HepG2 (cell line): ENCODE results near the gene TRMU. TPM values are rescaled to one million over a fixed set of nuclear protein-coding genes. Genes with fewer than 3 reads are reported as not detected.

ENCODE experiments used
- ASH2L ChIP-seq: fragments of 300-600, 200-600 bp; sonication (generic); IDR thresholded peaks from 2 replicates; pipeline ENCODE4 v1.7.0; 2017; ENCODE audit warnings: low read depth, mild to moderate bottlenecking, moderate library complexity, mixed read lengths, low read length; ENCODE audit not compliant: insufficient read length
- ATF1 ChIP-seq: IDR thresholded peaks from 2 replicates; pipeline ENCODE4 v1.6.1; 2016; ENCODE audit warnings: mild to moderate bottlenecking, control low read depth
- CREB1 ChIP-seq, 2 experiments: fragments of 450-650 bp in 1 of 2; IDR thresholded peaks; 2 replicates each; pipeline ENCODE4 v1.6.1; 2016 to 2017; ENCODE audit warnings: control low read depth in 1 of 2, mild to moderate bottlenecking in 1 of 2, missing compliant biosample characterization in 1 of 2, missing genetic modification characterization in 1 of 2
- ELF3 ChIP-seq: IDR thresholded peaks from 2 replicates; pipeline ENCODE4 v1.6.1; 2016; ENCODE audit warnings: missing genetic modification reagents, missing compliant biosample characterization
- GABPB1 ChIP-seq: IDR thresholded peaks from 2 replicates; pipeline ENCODE4 v1.6.1; 2016; ENCODE audit warnings: mild to moderate bottlenecking, missing genetic modification reagents, moderate library complexity, missing compliant biosample characterization
- MAZ ChIP-seq, 2 experiments: sonication (generic) in 1 of 2; formaldehyde crosslinking in 1 of 2; IDR thresholded peaks; 2 replicates each; pipeline versions ENCODE4 v1.5.0 to v1.6.1; 2012 to 2020; ENCODE audit warnings: low read depth in 2 of 2, mild to moderate bottlenecking in 2 of 2, borderline replicate concordance in 1 of 2, improper control_type of control experiment in 1 of 2, low read length in 1 of 2, missing genetic modification reagents in 1 of 2, moderate library complexity in 1 of 2
- NFYB ChIP-seq: sonication (generic); formaldehyde crosslinking; IDR thresholded peaks from 2 replicates; pipeline ENCODE4 v1.4.0; 2020; ENCODE audit warnings: missing genetic modification reagents
- NR2C2 ChIP-seq: sonication (generic); formaldehyde crosslinking; IDR thresholded peaks from 2 replicates; pipeline ENCODE4 v1.4.0; 2020; ENCODE audit warnings: missing genetic modification reagents, mild to moderate bottlenecking, moderate library complexity, borderline replicate concordance
- PHF21A ChIP-seq: sonication (generic); formaldehyde crosslinking; IDR thresholded peaks from 2 replicates; pipeline ENCODE4 v1.5.0; 2020; ENCODE audit warnings: mild to moderate bottlenecking, missing genetic modification reagents
- REXO4 ChIP-seq: sonication (generic); formaldehyde crosslinking; IDR thresholded peaks from 2 replicates; pipeline ENCODE4 v1.8.0; 2022; ENCODE audit warnings: missing genetic modification reagents, mild to moderate bottlenecking, borderline replicate concordance
- SOX5 ChIP-seq: IDR thresholded peaks from 2 replicates; pipeline ENCODE4 v1.6.1; 2016; ENCODE audit warnings: borderline replicate concordance
- UBTF ChIP-seq: sonication (generic); formaldehyde crosslinking; IDR thresholded peaks from 2 replicates; pipeline ENCODE4 v1.4.0; 2020; ENCODE audit warnings: mild to moderate bottlenecking, missing genetic modification reagents
- ZFX ChIP-seq: sonication (generic); formaldehyde crosslinking; IDR thresholded peaks from 2 replicates; pipeline ENCODE4 v1.4.0; 2020; ENCODE audit warnings: mild to moderate bottlenecking, low read depth, missing genetic modification reagents, moderate library complexity
- ZNF263 ChIP-seq: sonication (generic); formaldehyde crosslinking; IDR thresholded peaks from 2 replicates; pipeline ENCODE4 v1.4.0; 2020; ENCODE audit warnings: missing genetic modification reagents
- ZNF274 ChIP-seq: sonication (generic); formaldehyde crosslinking; IDR thresholded peaks from 2 replicates; pipeline ENCODE4 v1.5.1; 2020; ENCODE audit warnings: mild to moderate bottlenecking, missing genetic modification reagents
- ZNF282 ChIP-seq: fragments of 450-650 bp; IDR thresholded peaks from 2 replicates; pipeline ENCODE4 v1.6.1; 2018; ENCODE audit not compliant: partially characterized antibody
- ZNF496 ChIP-seq: sonication (generic); formaldehyde crosslinking; IDR thresholded peaks from 2 replicates; pipeline ENCODE4 v1.8.1; 2023; ENCODE audit warnings: mild to moderate bottlenecking, moderate library complexity, missing genetic modification reagents; ENCODE audit not compliant: insufficient replicate concordance
- ZNF687 ChIP-seq: sonication (generic); formaldehyde crosslinking; IDR thresholded peaks from 2 replicates; pipeline ENCODE4 v1.5.1; 2020; ENCODE audit warnings: mild to moderate bottlenecking, missing genetic modification reagents, moderate library complexity
- ZNF747 ChIP-seq: sonication (generic); formaldehyde crosslinking; IDR thresholded peaks from 2 replicates; pipeline ENCODE4 v1.8.1; 2023; ENCODE audit warnings: missing genetic modification reagents, mild to moderate bottlenecking, borderline replicate concordance
- ZSCAN22 ChIP-seq: sonication (generic); formaldehyde crosslinking; IDR thresholded peaks from 2 replicates; pipeline ENCODE4 v1.4.0; 2020; ENCODE audit warnings: mild to moderate bottlenecking, missing genetic modification reagents
- polyA plus RNA-seq, 8 experiments: library from polyadenylated mRNA; depleted of rRNA in 3 of 8; stranded (reverse) in 7 of 8; unstranded in 1 of 8; fragments of >200 nt; fragmentation: Illumina TruSeq in 4 of 8; extraction: Trizol in 4 of 8; gene quantifications; 2 replicates each; pipeline versions ENCODE4 v1.2.1 to v1.2.3, GENCODE V29; 2011 to 2016; ENCODE audit warnings: low read depth in 4 of 8, missing spikeins in 1 of 8, mixed read lengths in 1 of 8; ENCODE audit not compliant: insufficient read depth in 1 of 8
- total RNA-seq, 5 experiments: library from RNA; depleted of rRNA; stranded (reverse); fragments of >200 nt; fragmentation: Illumina TruSeq; extraction: Trizol; gene quantifications; 2 replicates each; pipeline ENCODE4 v1.2.3, GENCODE V29; 2016; ENCODE audit warnings: low read depth in 1 of 5
- TF ChIP-seq, protein P1 (sequence below): sonication (generic); formaldehyde crosslinking; IDR thresholded peaks from 2 replicates; pipeline ENCODE4 v1.8.0; 2022; ENCODE audit warnings: missing genetic modification reagents, mild to moderate bottlenecking, inconsistent platforms, borderline replicate concordance

Gene TRMU
- total and polyA plus RNA-seq, 2 of the 13 experiments (the other 11 are each of a cell fraction or from before 2014, with no cell fraction given), result 31.0 to 50.2 TPM

DNA sequence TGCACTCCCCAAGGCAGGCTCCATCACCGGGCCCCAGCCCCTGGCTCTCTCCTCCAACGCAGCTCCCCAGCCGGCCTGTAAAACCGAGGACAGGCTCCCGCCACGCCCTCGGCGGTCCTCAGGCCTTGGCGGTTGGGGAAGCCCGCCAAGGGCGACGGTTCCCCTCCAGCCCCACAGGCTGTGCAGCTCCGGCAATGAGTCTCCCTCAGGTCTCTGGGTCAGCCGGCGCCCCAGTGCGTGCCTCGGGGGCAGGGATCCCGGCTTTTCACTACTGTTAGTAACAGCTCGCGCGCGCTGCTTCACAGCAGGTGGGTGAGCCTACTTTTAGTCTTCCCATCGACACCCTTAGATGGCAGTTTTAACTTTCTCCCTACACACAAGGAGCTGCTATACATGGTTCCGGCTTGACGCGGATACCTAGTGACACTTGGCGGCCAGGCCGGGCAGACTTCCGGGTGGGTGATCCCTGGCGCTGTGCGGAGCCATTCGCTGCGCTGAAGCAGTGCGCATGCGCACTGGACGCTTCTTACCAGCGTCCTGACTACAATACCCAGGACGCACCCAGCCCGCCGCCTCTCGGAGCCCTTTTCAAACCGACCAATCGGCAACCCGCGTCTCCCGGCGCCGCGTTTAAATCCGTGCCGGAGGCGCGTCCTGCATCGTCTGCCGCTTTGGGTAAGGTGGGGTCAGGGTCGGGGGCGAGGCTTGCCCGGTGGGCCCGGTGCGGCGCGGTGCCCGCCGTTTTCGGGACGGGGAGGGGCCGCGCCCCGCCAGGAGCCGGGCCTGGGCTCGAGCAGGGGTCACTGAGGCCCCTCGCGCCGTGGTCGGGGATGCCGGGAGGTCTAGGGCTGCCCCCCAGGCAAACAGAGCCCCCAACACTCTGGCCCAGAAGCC, 39.0 kb upstream of the TRMU start, which contains the start of gene GTSE1 (continued):
- TF ChIP-seq ZNF496 (CRISPR knock-in tag), result peak; percentile 36
- TF ChIP-seq CREB1 (IDR thresholded peaks at IDR 0.05), result peak; percentile 36; the same call in 1 of the 2 replicates
- TF ChIP-seq CREB1 (CRISPR knock-in tag; IDR thresholded peaks at IDR 0.05), result peak; percentile 54
- peak; percentile 78 for TF ChIP-seq ZNF687 (CRISPR knock-in tag)
- TF ChIP-seq PHF21A (CRISPR knock-in tag), result peak; percentile 26; the same call in 1 of the 2 replicates
- peak; percentile 77 for TF ChIP-seq ZNF263
- peak; percentile 94 for TF ChIP-seq ELF3 (CRISPR knock-in tag)
- TF ChIP-seq ASH2L, result peak; percentile 56
- TF ChIP-seq REXO4 (CRISPR knock-in tag), result peak; percentile 97
- no peak for TF ChIP-seq ZNF282
- no peak for TF ChIP-seq ATF1 (CRISPR knock-in tag)
- TF ChIP-seq ZFX (CRISPR knock-in tag), result peak; percentile 69
- TF ChIP-seq NFYB, result peak; percentile 90
- TF ChIP-seq, protein P1, sequence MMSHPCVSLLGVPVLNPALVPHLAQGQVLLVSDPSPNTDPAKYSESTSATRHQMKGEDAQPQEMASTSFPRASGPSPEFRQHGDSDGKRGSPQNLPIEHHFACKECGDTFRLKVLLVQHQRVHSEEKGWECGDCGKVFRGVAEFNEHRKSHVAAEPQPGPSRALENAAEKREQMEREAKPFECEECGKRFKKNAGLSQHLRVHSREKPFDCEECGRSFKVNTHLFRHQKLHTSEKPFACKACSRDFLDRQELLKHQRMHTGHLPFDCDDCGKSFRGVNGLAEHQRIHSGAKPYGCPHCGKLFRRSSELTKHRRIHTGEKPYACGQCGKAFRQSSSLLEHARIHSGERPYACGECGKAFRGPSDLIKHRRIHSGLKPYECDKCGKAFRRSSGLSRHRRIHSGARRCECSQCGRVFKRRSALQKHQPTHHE, result peak; percentile 58; the same call in 1 of the 2 replicates
- TF ChIP-seq ZSCAN22, result no peak
- peak; percentile 92 for TF ChIP-seq GABPB1
- peak; percentile 37 for TF ChIP-seq UBTF (CRISPR knock-in tag)
- peak; percentile 83 for TF ChIP-seq NR2C2 (CRISPR knock-in tag)
- no peak; the same call in 1 of the 2 replicates for TF ChIP-seq SOX5
- TF ChIP-seq ZNF274 (CRISPR knock-in tag), result no peak
- no peak for TF ChIP-seq ZNF747 (CRISPR knock-in tag)
- TF ChIP-seq MAZ (IDR thresholded peaks at IDR 0.05; ENCODE audit: borderline replicate concordance, low read depth, low read length), result no peak
- TF ChIP-seq MAZ (CRISPR knock-in tag; IDR thresholded peaks at IDR 0.05; ENCODE audit: low read depth), result peak; percentile 48; the same call in 1 of the 2 replicates
